Measurements from ENCODE around the gene SMG6. TPM values are rescaled to one million over a fixed set of nuclear protein-coding genes. Genes with fewer than 3 reads are reported as not detected.

The SMG6 gene
- total RNA-seq, 1 experiment from 2014 or later = 28.6 TPM

DNA sequence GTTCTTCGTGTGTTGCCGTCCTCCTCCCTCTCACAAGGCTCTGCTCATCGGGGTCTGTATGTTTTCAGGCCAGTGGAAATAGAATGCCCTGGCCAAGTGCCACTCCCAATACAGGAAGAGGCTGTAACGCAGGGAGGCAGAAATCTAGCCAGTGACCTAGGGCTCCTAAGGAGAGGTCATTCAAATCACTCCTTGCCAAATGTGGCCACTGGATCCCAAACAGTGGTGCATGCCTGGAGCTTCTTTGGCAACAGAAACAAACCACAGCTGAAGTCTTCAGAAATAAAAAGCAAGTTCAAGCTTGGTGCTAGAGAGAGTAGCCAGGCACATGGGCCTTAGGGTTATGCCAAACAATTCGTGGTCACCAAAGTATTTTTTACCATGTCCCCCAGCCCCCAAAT, 66.1 kb downstream of the SMG6 start:
- Histone ChIP-seq H3K4me1 (ENCODE audit: insufficient read depth, low read length) (no peaks in the 10 kb centered on the region), H3K9ac (ENCODE audit: extremely low read depth, insufficient read length, low read length) (no peak overlapping the region), H3K4ac (ENCODE audit: low read depth, low read length) (no peak overlapping the region), H2AFZ (ENCODE audit: low read length) (no peak overlapping the region), H3K79me2 (ENCODE audit: insufficient read depth, low read length) (no peaks in the 10 kb centered on the region), H3K27ac (ENCODE audit: insufficient read length, low read depth, low read length) (no peak overlapping the region), H2BK15ac (ENCODE audit: low read depth, low read length) (no peak overlapping the region; the same call in 1 of the 2 replicates), H3K18ac (ENCODE audit: insufficient read length, low read depth, low read length) (no peak overlapping the region), H3K27me3 (ENCODE audit: insufficient read depth, low read length) (no peaks in the 10 kb centered on the region), H2BK12ac (ENCODE audit: insufficient read length, low read depth, low read length) (no peak overlapping the region), H3K56ac (ENCODE audit: insufficient read length, low read depth, low read length) (no peak overlapping the region), H3K23me2 (ENCODE audit: insufficient read length, low read depth, low read length, poor library complexity, severe bottlenecking) (no peaks in the 10 kb centered on the region), H3T11ph (ENCODE audit: low read length) (no peak overlapping the region), H2BK20ac (ENCODE audit: low read depth, low read length, poor library complexity, severe bottlenecking) (no peak overlapping the region), H4K91ac (ENCODE audit: insufficient read length, low read depth, low read length) (no peak overlapping the region), H4K8ac (replicated peaks; ENCODE audit: insufficient read length, low read depth, low read length) (no peak overlapping the region), H3K23ac (ENCODE audit: insufficient read length, low read depth, low read length) (no peak overlapping the region), H4K5ac (ENCODE audit: insufficient read length, low read depth, low read length) (no peak overlapping the region), H2AK5ac (ENCODE audit: insufficient read length, low read length) (no peak overlapping the region), H3K9me3 (ENCODE audit: control insufficient read depth, low read depth, low read length) (no peaks in the 10 kb centered on the region), H3K4me2 (ENCODE audit: insufficient read depth, insufficient read length, low read length) (no peak overlapping the region), H2BK5ac (ENCODE audit: insufficient read length, low read length) (no peak overlapping the region), H3K79me1 (ENCODE audit: insufficient read depth, low read depth, low read length, poor library complexity, severe bottlenecking) (no peaks in the 10 kb centered on the region), H2BK120ac (ENCODE audit: low read depth, low read length, poor library complexity, severe bottlenecking) (no peak overlapping the region), H4K20me1 (ENCODE audit: control insufficient read depth, insufficient read depth, insufficient read length) (no peaks in the 10 kb centered on the region), H3K14ac (ENCODE audit: insufficient read depth, low read length) (no peak overlapping the region; the same call in 1 of the 2 replicates)
- Mint-ChIP-seq H3K36me3 (ENCODE audit: insufficient read depth in 1 of 3, low read depth in 3 of 3) (peaks cover 2 to 23% (median 19%) of the 10 kb centered on the region in 3 experiments; a peak in 5 of 7 replicates), H3K27ac (peak overlapping the region in 2 of 3 experiments; percentile 60 to 64; a peak in 1 of 7 replicates), H3K9me3 (no peaks in the 10 kb centered on the region), H3K27me3 (ENCODE audit: low read depth) (no peaks in the 10 kb centered on the region), H3K4me1 (peaks cover 2 to 8% of the 10 kb centered on the region in 2 experiments; a peak in 3 of 4 replicates), H3K4me3 (no peak overlapping the region)
- no CpG with 5 or more reads among the region's 5 CpGs for WGBS (ENCODE audit: extremely low coverage, insufficient read length, low lambda C conversion rate)
- TF ChIP-seq, protein P1, sequence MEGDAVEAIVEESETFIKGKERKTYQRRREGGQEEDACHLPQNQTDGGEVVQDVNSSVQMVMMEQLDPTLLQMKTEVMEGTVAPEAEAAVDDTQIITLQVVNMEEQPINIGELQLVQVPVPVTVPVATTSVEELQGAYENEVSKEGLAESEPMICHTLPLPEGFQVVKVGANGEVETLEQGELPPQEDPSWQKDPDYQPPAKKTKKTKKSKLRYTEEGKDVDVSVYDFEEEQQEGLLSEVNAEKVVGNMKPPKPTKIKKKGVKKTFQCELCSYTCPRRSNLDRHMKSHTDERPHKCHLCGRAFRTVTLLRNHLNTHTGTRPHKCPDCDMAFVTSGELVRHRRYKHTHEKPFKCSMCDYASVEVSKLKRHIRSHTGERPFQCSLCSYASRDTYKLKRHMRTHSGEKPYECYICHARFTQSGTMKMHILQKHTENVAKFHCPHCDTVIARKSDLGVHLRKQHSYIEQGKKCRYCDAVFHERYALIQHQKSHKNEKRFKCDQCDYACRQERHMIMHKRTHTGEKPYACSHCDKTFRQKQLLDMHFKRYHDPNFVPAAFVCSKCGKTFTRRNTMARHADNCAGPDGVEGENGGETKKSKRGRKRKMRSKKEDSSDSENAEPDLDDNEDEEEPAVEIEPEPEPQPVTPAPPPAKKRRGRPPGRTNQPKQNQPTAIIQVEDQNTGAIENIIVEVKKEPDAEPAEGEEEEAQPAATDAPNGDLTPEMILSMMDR (conservative IDR thresholded peaks at IDR 0.05) = no peak
- DNase-seq = no peak
